ENCODE results near the gene DFFA. TPM values are rescaled to one million over a fixed set of nuclear protein-coding genes. Genes with fewer than 3 reads are reported as not detected.

Gene DFFA
- total RNA-seq, 3 donors from 2014 or later = 19.7 to 22.8 (median 21.3) TPM

GRCh38 chr1:10513199-10513598, 40.9 kb upstream of the DFFA start:
- H3K4me3 ChIP-seq = no peak overlapping the region
- intact Hi-C loops (cut with DNase I; ENCODE audit: low total_unique reads) = no loop called here
- H3K27me3 ChIP-seq = no peaks in the 10 kb centered on the region
- peaks cover 0 to 8% of the 10 kb centered on the region in 2 donors for H3K4me1 ChIP-seq
- H3K9me3 ChIP-seq = no peaks in the 10 kb centered on the region
- TF ChIP-seq CTCF (IDR thresholded peaks at IDR 0.05) (no peak), POLR2AphosphoS5 (IDR thresholded peaks at IDR 0.05) (no peak), POLR2A (IDR thresholded peaks at IDR 0.05) (no peak)
- no peak for DNase-seq (ENCODE audit: low spot score in 2 of 2)
- no peak overlapping the region for H3K27ac ChIP-seq
- no peaks in the 10 kb centered on the region for H3K36me3 ChIP-seq

DNA sequence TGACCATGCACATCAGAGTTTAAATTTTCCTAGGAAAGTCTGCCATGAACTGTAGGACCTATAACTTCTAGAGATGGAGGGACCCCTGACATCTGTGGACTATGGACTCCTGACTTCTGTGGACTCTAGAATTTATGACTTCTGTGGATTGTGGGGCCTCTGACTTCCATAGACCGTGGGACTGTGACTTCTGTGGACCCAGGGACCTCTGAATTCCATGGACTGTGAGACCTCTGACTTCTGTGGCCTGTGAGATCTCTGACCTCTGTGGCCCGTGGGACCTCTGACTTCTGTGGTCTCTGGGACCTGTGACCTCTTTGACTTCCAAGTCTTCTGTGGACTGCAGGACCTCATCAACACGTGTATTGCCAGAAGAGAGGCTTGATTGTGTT, 39.2 kb upstream of the DFFA start:
- peaks cover 0 to 8% of the 10 kb centered on the region in 2 donors for H3K4me1 ChIP-seq

GRCh38 chr1:10510520-10511493, 38.5 kb upstream of the DFFA start:
- Histone ChIP-seq H3K4me1 (peaks cover 0 to 8% of the 10 kb centered on the region in 2 donors), H3K27ac (peak overlapping the region; percentile 14 to 34), H3K4me3 (no peak overlapping the region), H3K27me3 (no peaks in the 10 kb centered on the region), H3K36me3 (no peaks in the 10 kb centered on the region), H3K9me3 (no peaks in the 10 kb centered on the region)
- TF ChIP-seq CTCF (IDR thresholded peaks at IDR 0.05) (no peak), POLR2A (IDR thresholded peaks at IDR 0.05) (no peak), POLR2AphosphoS5 (IDR thresholded peaks at IDR 0.05) (no peak)
- intact Hi-C loops (cut with DNase I; ENCODE audit: low total_unique reads) = no loop called here
- no peak for DNase-seq (ENCODE audit: low spot score in 2 of 2)

More for the DNA sequence above, 39.2 kb upstream of the DFFA start:
- H3K4me3 ChIP-seq = no peak overlapping the region
- no peaks in the 10 kb centered on the region for H3K9me3 ChIP-seq
- H3K27me3 ChIP-seq = no peaks in the 10 kb centered on the region
- TF ChIP-seq POLR2A (IDR thresholded peaks at IDR 0.05) (no peak), CTCF (IDR thresholded peaks at IDR 0.05) (no peak), POLR2AphosphoS5 (IDR thresholded peaks at IDR 0.05) (no peak)
- intact Hi-C loops (cut with DNase I; ENCODE audit: low total_unique reads) = no loop called here
- H3K27ac ChIP-seq = peak overlapping the region; percentile 12 to 14
- H3K36me3 ChIP-seq = no peaks in the 10 kb centered on the region
- DNase-seq (ENCODE audit: low spot score in 2 of 2) = no peak

DNA sequence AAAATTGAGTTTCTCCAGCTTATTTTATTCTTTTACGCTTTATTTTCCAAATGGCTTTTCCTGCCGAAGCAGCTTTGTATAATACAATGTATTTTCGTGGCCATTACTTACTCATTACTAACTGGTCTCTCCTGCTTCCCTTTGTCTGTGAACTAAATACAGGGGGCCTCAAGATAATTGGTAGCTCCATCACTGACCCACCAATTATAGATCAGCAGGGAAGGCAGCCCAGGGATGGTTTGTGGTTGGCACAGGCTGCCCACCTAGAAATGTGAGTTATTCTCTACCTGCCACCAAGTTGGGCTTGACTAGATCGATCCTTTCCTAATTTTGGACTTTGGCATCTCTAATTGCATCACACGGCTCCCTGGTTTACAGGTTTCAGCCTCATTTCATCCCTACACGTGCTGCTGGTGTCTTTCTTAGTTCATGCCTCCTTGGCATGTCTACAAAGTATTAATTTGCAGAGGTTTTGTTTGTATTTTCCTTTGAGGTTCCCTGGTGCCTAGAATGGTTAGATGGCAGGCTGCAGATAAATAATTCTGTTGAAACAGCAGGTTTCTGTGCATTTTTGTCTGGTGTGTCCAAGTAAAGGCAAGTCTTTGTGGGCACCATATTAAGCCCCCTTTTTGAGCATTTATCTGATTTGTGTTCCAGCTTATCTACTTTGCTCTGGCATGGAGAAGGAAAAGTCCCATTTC, 37.6 kb upstream of the DFFA start:
- H3K36me3 ChIP-seq = no peaks in the 10 kb centered on the region
- H3K27me3 ChIP-seq = no peaks in the 10 kb centered on the region
- peak overlapping the region; percentile 13 to 34 for H3K27ac ChIP-seq
- DNase-seq (ENCODE audit: low spot score in 2 of 2) = no peak
- peaks cover 0 to 8% of the 10 kb centered on the region in 2 donors for H3K4me1 ChIP-seq
- no peak for TF ChIP-seq CTCF (IDR thresholded peaks at IDR 0.05)
- TF ChIP-seq POLR2A (IDR thresholded peaks at IDR 0.05) = no peak
- no peak for TF ChIP-seq POLR2AphosphoS5 (IDR thresholded peaks at IDR 0.05)
- intact Hi-C loops (cut with DNase I; ENCODE audit: low total_unique reads) = no loop called here
- H3K4me3 ChIP-seq = no peak overlapping the region
- H3K9me3 ChIP-seq = no peaks in the 10 kb centered on the region

DNA sequence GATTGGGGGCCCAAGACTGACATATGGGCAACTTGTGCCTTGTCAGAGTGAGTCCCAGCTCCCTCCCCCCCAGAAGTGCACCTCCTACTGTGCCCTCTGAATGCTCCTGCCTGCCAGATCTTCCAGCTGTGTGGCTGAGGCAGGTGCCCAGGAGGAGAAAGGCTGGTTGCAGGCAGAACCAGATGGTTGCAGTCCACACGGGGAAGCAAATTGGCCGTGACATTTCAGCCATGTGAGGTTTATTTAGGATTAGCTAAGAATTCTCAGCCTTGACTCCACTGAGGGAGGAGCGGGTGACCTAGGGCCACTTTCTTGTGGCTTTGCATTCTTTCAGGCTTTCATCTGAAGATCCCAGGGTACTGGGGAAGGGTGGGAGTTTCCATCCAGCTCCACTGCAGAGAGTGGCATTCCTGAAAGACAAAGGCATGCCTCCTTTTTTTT, 36.2 kb upstream of the DFFA start:
- no peaks in the 10 kb centered on the region for H3K36me3 ChIP-seq
- no peaks in the 10 kb centered on the region for H3K27me3 ChIP-seq
- DNase-seq (ENCODE audit: low spot score in 2 of 2) = no peak
- H3K9me3 ChIP-seq = no peaks in the 10 kb centered on the region
- H3K4me3 ChIP-seq = no peak overlapping the region
- TF ChIP-seq POLR2A (IDR thresholded peaks at IDR 0.05) = no peak
- TF ChIP-seq CTCF (IDR thresholded peaks at IDR 0.05) = no peak
- TF ChIP-seq POLR2AphosphoS5 (IDR thresholded peaks at IDR 0.05) = no peak
- intact Hi-C loops (cut with DNase I; ENCODE audit: low total_unique reads) = no loop called here
- H3K27ac ChIP-seq = no peak overlapping the region
- H3K4me1 ChIP-seq = peaks cover 0 to 8% of the 10 kb centered on the region in 2 donors

All from breast epithelium (tissue), 4 donors.